Chondrocyte (in vitro differentiated cells): ENCODE measurements around the gene TMEM44. TPM values are rescaled to one million over a fixed set of nuclear protein-coding genes. Genes with fewer than 3 reads are reported as not detected.
A peak's percentile ranks its signal among the peaks of the same experiment; 100 is the strongest.

Source experiments
- DNase-seq: peaks from one replicate; pipeline ENCODE4 v3.0.0; 2021; ENCODE audit warnings: mixed read lengths, low spot score
- H3K27ac Mint-ChIP-seq: one replicate; pipeline ENCODE4 v1.8.0; 2021; ENCODE audit warnings: mild to moderate bottlenecking, moderate library complexity, mixed read lengths; ENCODE audit not compliant: unreplicated experiment
- H3K27me3 Mint-ChIP-seq: 2 replicates; pipeline ENCODE4 v1.8.0; 2021; ENCODE audit warnings: low read depth, mixed read lengths
- H3K36me3 Mint-ChIP-seq: 2 replicates; pipeline ENCODE4 v1.8.0; 2021; ENCODE audit warnings: low read depth, mixed read lengths
- H3K4me1 Mint-ChIP-seq: 2 replicates; pipeline ENCODE4 v1.8.0; 2021; ENCODE audit warnings: low read depth, mild to moderate bottlenecking, mixed read lengths
- H3K4me3 Mint-ChIP-seq: one replicate; pipeline ENCODE4 v1.8.0; 2021; ENCODE audit warnings: mild to moderate bottlenecking, moderate library complexity, mixed read lengths; ENCODE audit not compliant: unreplicated experiment
- H3K9me3 Mint-ChIP-seq: 2 replicates; pipeline ENCODE4 v1.8.0; 2021; ENCODE audit warnings: low read depth, mixed read lengths
- total RNA-seq: library from RNA; stranded (reverse); gene quantifications from 3 replicates; pipeline ENCODE4 v1.2.1, GENCODE V29; 2021
- TF ChIP-seq, protein P1 (sequence below): fragments of 200-600 bp; sonication (generic); IDR thresholded peaks from 2 replicates; pipeline ENCODE4 v1.5.0; 2021; ENCODE audit warnings: antibody characterized with exemption, mild to moderate bottlenecking, moderate library complexity

Gene TMEM44
- total RNA-seq, 1 donor from 2014 or later, result 25.0 TPM

- TF ChIP-seq, protein P1, sequence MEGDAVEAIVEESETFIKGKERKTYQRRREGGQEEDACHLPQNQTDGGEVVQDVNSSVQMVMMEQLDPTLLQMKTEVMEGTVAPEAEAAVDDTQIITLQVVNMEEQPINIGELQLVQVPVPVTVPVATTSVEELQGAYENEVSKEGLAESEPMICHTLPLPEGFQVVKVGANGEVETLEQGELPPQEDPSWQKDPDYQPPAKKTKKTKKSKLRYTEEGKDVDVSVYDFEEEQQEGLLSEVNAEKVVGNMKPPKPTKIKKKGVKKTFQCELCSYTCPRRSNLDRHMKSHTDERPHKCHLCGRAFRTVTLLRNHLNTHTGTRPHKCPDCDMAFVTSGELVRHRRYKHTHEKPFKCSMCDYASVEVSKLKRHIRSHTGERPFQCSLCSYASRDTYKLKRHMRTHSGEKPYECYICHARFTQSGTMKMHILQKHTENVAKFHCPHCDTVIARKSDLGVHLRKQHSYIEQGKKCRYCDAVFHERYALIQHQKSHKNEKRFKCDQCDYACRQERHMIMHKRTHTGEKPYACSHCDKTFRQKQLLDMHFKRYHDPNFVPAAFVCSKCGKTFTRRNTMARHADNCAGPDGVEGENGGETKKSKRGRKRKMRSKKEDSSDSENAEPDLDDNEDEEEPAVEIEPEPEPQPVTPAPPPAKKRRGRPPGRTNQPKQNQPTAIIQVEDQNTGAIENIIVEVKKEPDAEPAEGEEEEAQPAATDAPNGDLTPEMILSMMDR, result no peak
- peaks cover 32% of the 10 kb centered on the region for H3K4me1 Mint-ChIP-seq
- no peaks in the 10 kb centered on the region for H3K27me3 Mint-ChIP-seq
- no peak for DNase-seq
- no peaks in the 10 kb centered on the region for H3K9me3 Mint-ChIP-seq
- H3K36me3 Mint-ChIP-seq, result no peaks in the 10 kb centered on the region
- no peak overlapping the region for H3K4me3 Mint-ChIP-seq
- peak overlapping the region; percentile 49 for H3K27ac Mint-ChIP-seq
Measured at GRCh38 chr3:194579091-194579606, 54.1 kb downstream of the TMEM44 start.

- Mint-ChIP-seq H3K27me3 (no peaks in the 10 kb centered on the region), H3K9me3 (no peaks in the 10 kb centered on the region), H3K36me3 (no peaks in the 10 kb centered on the region), H3K4me3 (no peak overlapping the region), H3K4me1 (peaks cover 34% of the 10 kb centered on the region), H3K27ac (peak overlapping the region; percentile 98)
- TF ChIP-seq, protein P1, result no peak
- DNase-seq, result no peak
Measured at GRCh38 chr3:194577986-194578905, 55.0 kb downstream of the TMEM44 start.

DNA sequence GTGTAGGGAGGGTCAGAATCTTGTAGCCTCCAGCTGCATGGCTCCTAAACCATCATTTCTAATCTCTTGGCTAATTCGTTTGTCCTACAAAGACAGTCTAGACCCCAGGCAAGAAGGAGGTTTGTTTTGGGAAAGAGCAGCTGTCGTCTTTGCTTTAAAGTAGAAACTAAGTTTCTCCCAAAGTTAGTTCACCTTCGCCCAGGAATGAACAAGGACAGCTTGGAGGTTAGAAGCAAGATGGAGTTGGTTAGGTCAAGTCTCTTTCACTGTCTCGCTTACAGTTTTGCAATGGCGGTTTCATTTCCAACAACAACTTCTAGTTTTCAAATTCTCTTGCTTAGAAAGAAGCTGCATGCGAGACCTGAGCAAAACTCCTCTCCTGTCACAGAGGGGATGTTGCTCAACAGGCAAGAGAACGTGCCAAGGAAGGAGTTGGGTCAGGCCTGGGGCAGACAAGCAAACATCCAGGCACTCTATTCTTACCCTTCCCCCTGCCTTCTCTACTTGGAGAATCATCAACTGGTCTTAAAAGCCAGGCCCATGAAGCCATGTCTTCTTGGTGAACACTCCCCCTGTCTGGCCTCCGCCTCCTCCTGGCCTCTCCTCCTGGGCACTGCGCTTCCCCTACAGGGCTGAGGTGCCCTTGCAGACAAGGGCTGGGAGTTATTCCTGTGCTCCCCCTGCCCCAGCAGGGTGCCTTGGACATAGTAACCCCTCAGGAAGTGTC is 57.6 kb downstream of the TMEM44 start:
- TF ChIP-seq, protein P1, result no peak
- no peak overlapping the region for H3K4me3 Mint-ChIP-seq
- no peaks in the 10 kb centered on the region for H3K36me3 Mint-ChIP-seq
- peaks cover 56% of the 10 kb centered on the region for H3K4me1 Mint-ChIP-seq
- no peak for DNase-seq
- no peak overlapping the region for H3K27ac Mint-ChIP-seq
- H3K9me3 Mint-ChIP-seq, result no peaks in the 10 kb centered on the region
- no peaks in the 10 kb centered on the region for H3K27me3 Mint-ChIP-seq

DNA sequence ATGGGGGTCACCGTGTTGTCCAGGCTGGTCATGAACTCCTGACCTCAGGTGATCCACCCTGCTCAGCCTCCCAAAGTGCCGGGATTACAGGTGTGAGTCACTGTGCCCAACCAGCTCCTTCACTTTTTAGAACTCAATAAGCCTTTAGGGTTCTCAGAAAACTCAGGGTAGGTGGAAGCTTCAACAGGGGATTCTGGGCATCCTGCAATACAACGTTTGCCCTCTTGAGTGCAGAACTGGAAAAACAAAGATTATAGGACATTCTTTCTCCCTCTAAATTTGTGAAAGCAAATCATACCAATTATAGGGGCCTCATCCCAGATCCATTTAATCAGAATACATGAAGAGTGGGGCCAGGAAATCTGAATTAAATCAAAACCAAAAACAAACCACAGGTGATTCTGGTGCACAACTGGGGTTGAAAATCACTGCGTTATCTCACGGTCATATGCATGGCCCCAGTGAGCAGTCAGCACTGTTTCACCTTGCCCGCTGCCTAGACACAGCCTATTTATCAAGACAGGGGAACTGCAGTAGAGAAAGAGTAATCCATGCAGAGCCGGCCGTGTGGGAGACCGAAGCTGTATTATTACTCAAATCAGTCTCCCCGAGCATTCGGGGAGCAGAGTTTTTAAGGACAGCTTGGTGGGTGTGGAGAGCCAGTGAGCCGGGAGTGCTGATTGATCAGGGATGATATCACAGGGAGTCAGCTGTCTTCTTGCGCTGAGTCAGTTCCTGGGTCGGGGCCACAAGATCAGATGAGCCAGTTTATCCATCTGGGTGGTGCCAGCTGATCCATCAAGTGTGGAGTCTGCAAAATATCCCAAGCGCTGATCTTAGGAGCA is 58.4 kb downstream of the TMEM44 start:
- TF ChIP-seq, protein P1, result peak; percentile 45
- no peaks in the 10 kb centered on the region for H3K9me3 Mint-ChIP-seq
- DNase-seq, result no peak
- no peaks in the 10 kb centered on the region for H3K36me3 Mint-ChIP-seq
- H3K4me3 Mint-ChIP-seq, result no peak overlapping the region
- H3K27me3 Mint-ChIP-seq, result no peaks in the 10 kb centered on the region
- H3K27ac Mint-ChIP-seq, result peak overlapping the region; percentile 49
- peaks cover 59% of the 10 kb centered on the region for H3K4me1 Mint-ChIP-seq
